Vagina (tissue), 2 donors: ENCODE measurements around the gene ZNF555. TPM values are rescaled to one million over a fixed set of nuclear protein-coding genes. Genes with fewer than 3 reads are reported as not detected.

Experiments
- DNase-seq, 2 donors: peaks; one replicate each; pipeline ENCODE4 v3.0.0-alpha.2; 2017; ENCODE audit errors: extremely low spot score in 2 of 2
- H3K27ac ChIP-seq: fragments of 200-600 bp; sonication (generic); one replicate; pipeline ENCODE4 v1.5.1; 2019
- H3K27me3 ChIP-seq: fragments of 200-600 bp; sonication (generic); one replicate; pipeline ENCODE4 v1.5.1; 2019
- H3K36me3 ChIP-seq, 2 donors: fragments of 200-600 bp; sonication (generic); one replicate each; pipeline ENCODE4 v1.5.1; 2017 to 2019
- H3K4me1 ChIP-seq: fragments of 200-600 bp; sonication (generic); one replicate; pipeline ENCODE4 v1.5.1; 2019
- H3K4me3 ChIP-seq, 2 donors: fragments of 200-600 bp; sonication (generic); 1 replicate in 1 of 2; 2 replicates in 1 of 2; pipeline ENCODE4 v1.5.1; 2016 to 2019
- H3K9me3 ChIP-seq: fragments of 200-600 bp; sonication (generic); one replicate; pipeline ENCODE4 v1.5.1; 2019
- POLR2A ChIP-seq, 2 donors: fragments of 450-650 bp; IDR thresholded peaks; one replicate each; pipeline ENCODE4 v1.6.1; 2017; ENCODE audit warnings: antibody characterized with exemption in 2 of 2, mild to moderate bottlenecking in 2 of 2, moderate library complexity in 2 of 2
- POLR2AphosphoS5 ChIP-seq, 2 donors: sonication (generic); formaldehyde crosslinking; IDR thresholded peaks; one replicate each; pipeline ENCODE4 v1.9.0; 2017; ENCODE audit warnings: antibody characterized with exemption in 2 of 2, mild to moderate bottlenecking in 2 of 2, low read depth in 1 of 2; ENCODE audit not compliant: insufficient read depth in 1 of 2
- intact Hi-C: fragments of 100-400 bp; cut with DNase I; formaldehyde crosslinking; loops from one replicate; pipeline ENCODE4 v1.15.1; 2023
- total RNA-seq: library from RNA; depleted of rRNA; stranded (reverse); fragments of >200 nt; gene quantifications from one replicate; pipeline ENCODE4 v1.2.3, GENCODE V29; 2016
- TF ChIP-seq, protein P1 (sequence below), 3 experiments: fragments of 450-650 bp in 2 of 3; fragments of 200-600 bp in 1 of 3; sonication (generic) in 1 of 3; IDR thresholded peaks; one replicate each; pipeline ENCODE4 v1.5.1; 2017 to 2019; ENCODE audit warnings: antibody characterized with exemption in 3 of 3, mild to moderate bottlenecking in 2 of 3, moderate library complexity in 2 of 3

The ZNF555 gene
- total RNA-seq, 1 donor from 2014 or later, result 3.7 TPM

DNA sequence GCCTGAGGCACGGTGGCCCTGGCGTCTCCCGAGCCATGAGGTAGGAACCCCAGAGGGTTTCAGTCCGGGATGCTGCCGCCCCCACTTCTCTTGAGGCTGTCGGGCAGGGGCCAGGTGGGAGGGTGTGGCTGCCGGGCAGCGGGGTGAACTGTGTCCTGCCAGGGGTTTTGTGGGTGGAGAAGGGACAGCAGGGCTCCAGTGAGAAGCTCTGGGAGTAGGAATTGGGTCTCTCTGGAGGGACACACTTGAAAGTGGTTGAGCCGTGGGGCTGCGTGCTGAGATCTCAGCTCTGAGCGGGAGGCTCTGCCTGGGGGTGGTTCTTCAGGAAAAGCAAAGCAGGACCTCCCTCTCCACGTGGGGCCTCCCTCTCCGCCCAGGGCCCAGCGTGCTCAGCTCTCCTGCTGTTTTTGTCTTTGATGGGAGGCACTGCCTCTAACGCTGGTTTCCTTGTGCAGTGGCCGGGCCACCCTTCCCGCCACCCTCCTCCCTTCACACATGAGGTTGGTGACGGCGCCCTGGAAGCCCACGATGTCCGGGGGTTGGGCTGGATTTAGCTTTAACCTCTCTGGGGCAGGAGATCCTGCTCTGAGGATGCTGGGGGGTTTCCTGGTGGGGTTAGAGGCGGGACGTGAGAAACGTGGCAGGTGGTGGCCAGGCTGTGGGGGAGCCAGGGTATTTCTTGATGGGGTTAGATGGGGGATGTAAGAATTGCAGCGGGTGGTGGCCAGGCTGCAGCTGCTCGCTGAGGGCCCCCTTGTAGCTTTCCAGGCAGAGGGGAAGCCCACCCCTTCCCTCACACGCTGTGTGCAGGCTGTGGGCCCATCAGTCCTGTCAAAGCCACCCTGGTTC is 36.9 kb upstream of the ZNF555 start:
- Histone ChIP-seq H3K9me3 (no peaks in the 10 kb centered on the region), H3K4me1 (no peaks in the 10 kb centered on the region), H3K27ac (no peak overlapping the region), H3K36me3 (peaks cover 0 to 58% of the 10 kb centered on the region in 2 donors), H3K27me3 (no peaks in the 10 kb centered on the region), H3K4me3 (no peak overlapping the region)
- DNase-seq, result no peak
- TF ChIP-seq, protein P1, sequence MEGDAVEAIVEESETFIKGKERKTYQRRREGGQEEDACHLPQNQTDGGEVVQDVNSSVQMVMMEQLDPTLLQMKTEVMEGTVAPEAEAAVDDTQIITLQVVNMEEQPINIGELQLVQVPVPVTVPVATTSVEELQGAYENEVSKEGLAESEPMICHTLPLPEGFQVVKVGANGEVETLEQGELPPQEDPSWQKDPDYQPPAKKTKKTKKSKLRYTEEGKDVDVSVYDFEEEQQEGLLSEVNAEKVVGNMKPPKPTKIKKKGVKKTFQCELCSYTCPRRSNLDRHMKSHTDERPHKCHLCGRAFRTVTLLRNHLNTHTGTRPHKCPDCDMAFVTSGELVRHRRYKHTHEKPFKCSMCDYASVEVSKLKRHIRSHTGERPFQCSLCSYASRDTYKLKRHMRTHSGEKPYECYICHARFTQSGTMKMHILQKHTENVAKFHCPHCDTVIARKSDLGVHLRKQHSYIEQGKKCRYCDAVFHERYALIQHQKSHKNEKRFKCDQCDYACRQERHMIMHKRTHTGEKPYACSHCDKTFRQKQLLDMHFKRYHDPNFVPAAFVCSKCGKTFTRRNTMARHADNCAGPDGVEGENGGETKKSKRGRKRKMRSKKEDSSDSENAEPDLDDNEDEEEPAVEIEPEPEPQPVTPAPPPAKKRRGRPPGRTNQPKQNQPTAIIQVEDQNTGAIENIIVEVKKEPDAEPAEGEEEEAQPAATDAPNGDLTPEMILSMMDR (IDR thresholded peaks at IDR 0.05), result no peak
- TF ChIP-seq POLR2A (IDR thresholded peaks at IDR 0.05) (no peak), POLR2AphosphoS5 (IDR thresholded peaks at IDR 0.05; ENCODE audit: insufficient read depth in 1 of 2, low read depth in 1 of 2) (no peak)
- intact Hi-C loops, result no loop called here

DNA sequence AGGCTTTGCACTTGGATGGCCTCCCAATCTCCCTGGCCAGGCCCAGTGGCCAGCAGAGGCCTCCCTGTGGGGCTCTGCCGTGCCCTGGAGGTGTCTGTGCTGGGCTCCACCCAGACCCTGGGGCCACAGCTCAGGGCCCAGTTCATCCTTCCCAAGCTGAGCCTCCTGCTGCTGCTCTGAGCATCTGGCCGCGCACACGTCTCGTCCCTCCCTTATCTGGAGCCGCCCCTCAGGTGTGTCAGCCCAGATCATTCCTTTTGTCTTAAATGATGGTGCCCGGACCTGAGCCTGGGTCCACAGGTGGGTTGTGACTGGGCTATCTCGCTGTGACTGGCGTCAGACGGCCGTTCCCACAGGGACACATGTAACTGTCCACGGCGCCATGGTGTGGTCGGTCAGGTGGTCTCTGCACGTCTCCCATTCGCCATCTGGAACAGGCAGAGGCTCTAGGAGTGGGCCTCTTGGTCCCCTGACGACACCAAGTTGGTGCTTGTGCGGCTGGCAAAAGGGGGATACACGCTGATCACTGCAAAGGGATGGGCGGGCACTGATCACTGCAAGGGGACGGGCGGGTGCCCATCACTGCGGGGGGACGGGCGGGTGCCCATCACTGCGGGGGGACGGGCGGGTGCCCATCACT is 35.9 kb upstream of the ZNF555 start:
- Histone ChIP-seq H3K36me3 (peaks cover 0 to 48% of the 10 kb centered on the region in 2 donors), H3K27me3 (no peaks in the 10 kb centered on the region), H3K4me1 (no peaks in the 10 kb centered on the region), H3K27ac (no peak overlapping the region), H3K4me3 (no peak overlapping the region), H3K9me3 (no peaks in the 10 kb centered on the region)
- intact Hi-C loops, result no loop called here
- no peak for TF ChIP-seq POLR2AphosphoS5 (IDR thresholded peaks at IDR 0.05; ENCODE audit: insufficient read depth in 1 of 2, low read depth in 1 of 2)
- TF ChIP-seq POLR2A (IDR thresholded peaks at IDR 0.05), result no peak
- TF ChIP-seq, protein P1 (IDR thresholded peaks at IDR 0.05), result no peak
- no peak for DNase-seq

DNA sequence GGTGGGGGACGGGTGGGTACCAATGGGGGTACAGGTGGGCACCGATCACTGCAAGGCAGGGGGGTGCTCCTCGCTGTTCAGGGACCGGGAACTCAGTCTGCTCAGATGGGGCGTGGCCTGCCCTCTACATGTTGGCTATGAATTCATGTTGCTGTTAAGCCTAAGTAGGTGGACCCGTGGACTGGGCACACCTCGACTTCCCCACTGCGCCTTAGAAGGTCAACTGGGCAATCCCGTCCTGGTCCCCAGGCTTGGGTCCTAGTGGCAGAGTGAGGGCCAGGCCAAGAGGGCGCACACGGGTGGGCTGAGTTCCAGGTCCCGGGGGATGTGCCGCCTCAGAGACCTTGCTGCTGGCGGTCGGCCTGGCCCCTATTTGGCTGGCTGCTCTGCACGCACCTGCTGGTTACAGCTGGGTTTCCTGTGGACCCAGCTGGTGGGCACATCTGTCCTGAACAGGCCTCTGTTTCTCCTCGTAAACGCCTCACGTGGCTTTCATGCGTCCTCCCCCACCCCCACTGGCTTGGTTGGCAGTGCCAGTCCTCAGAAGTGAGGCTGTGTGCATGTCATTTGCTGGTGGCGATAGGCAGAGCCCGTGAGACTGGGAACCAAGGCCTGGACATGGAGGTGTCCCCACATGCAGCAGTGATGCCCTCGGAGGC is 35.2 kb upstream of the ZNF555 start:
- no peaks in the 10 kb centered on the region for H3K9me3 ChIP-seq
- H3K27me3 ChIP-seq, result no peaks in the 10 kb centered on the region
- no peaks in the 10 kb centered on the region for H3K4me1 ChIP-seq
- TF ChIP-seq POLR2AphosphoS5 (IDR thresholded peaks at IDR 0.05; ENCODE audit: insufficient read depth in 1 of 2, low read depth in 1 of 2) (no peak), POLR2A (IDR thresholded peaks at IDR 0.05) (no peak)
- TF ChIP-seq, protein P1 (IDR thresholded peaks at IDR 0.05), result no peak
- H3K4me3 ChIP-seq, result no peak overlapping the region
- peaks cover 0 to 41% of the 10 kb centered on the region in 2 donors for H3K36me3 ChIP-seq
- intact Hi-C loops, result no loop called here
- no peak for DNase-seq
- H3K27ac ChIP-seq, result no peak overlapping the region

DNA sequence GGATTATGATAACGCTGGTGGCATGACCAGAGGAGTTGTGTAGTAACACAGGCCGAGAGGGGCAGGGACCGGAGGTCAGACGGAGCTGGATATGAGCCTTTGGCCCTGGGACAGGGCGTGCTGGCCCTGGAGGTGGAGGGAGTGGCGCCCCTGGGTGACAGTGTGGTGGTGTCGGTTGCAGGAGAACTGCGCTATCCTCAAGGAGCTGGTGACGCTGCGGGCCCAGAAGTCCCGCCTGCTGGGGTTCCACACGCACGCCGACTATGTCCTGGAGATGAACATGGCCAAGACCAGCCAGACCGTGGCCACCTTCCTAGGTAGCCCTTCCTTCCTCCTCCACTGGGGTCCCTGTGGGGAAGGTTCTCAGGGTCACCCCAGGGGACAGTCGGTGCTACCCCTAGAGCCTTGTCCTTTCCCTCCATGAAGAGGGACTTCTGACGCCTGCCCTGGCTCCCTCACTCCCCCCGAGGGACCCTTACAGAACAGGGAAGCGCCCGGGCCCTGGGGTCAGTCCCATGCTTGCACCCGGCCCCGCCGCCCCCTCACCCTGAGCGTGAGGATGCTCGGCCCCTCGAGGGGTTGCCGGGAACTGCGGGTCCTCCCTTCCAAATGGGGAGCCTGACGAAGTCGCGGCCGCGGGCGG is 34.4 kb upstream of the ZNF555 start:
- no peaks in the 10 kb centered on the region for H3K27me3 ChIP-seq
- intact Hi-C loops, result no loop called here
- peaks cover 0 to 38% of the 10 kb centered on the region in 2 donors for H3K36me3 ChIP-seq
- H3K4me3 ChIP-seq, result no peak overlapping the region
- no peak for DNase-seq
- TF ChIP-seq POLR2AphosphoS5 (IDR thresholded peaks at IDR 0.05; ENCODE audit: insufficient read depth in 1 of 2, low read depth in 1 of 2) (no peak), POLR2A (IDR thresholded peaks at IDR 0.05) (no peak)
- TF ChIP-seq, protein P1 (IDR thresholded peaks at IDR 0.05), result no peak
- H3K4me1 ChIP-seq, result no peaks in the 10 kb centered on the region
- H3K27ac ChIP-seq, result no peak overlapping the region
- no peaks in the 10 kb centered on the region for H3K9me3 ChIP-seq
